GM06990 (cell line): ENCODE data around the gene AGMO.

ENCODE experiments used
- DNase-seq: peaks from one replicate; pipeline ENCODE4 v3.0.0-alpha.2; 2011; ENCODE audit not compliant: insufficient read length; ENCODE audit errors: extremely low read depth
- H3K27me3 ChIP-seq: replicated peaks from 2 replicates; pipeline ENCODE4 v1.6.0; 2011; ENCODE audit warnings: low read length; ENCODE audit not compliant: control insufficient read depth, insufficient read depth
- H3K36me3 ChIP-seq: 2 replicates; pipeline ENCODE4 v1.5.1; 2011; ENCODE audit warnings: low read length; ENCODE audit not compliant: control insufficient read depth, insufficient read depth
- H3K4me3 ChIP-seq: replicated peaks from 2 replicates; pipeline ENCODE4 v1.5.1; 2011; ENCODE audit warnings: low read depth, mild to moderate bottlenecking, control low read depth, low read length
- CTCF ChIP-seq: IDR thresholded peaks from 2 replicates; pipeline ENCODE4 v1.5.1; 2011; ENCODE audit warnings: low read length, control low read depth, mild to moderate bottlenecking, inconsistent platforms; ENCODE audit not compliant: insufficient read depth, poor library complexity, severe bottlenecking

The AGMO gene

DNA sequence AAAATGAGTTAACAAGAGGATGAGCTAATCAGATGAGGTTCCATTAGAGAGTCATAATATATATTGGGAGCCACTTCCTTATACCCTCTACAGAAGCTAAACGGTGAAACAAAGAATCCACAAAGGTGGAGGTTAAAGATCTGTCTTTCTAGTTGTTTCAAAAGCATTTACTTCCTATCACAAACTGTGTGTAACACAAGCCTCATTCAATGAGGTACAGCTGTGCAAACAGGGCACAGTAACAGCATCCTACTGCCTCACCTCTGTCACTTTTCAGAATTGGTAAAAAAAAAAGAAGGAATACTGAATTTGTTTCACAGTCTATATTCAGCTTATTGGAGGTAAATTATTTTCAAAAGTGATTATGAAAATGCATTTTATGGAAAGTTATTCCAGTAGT lies 128.7 kb downstream of the AGMO start:
- no peak for DNase-seq

DNA sequence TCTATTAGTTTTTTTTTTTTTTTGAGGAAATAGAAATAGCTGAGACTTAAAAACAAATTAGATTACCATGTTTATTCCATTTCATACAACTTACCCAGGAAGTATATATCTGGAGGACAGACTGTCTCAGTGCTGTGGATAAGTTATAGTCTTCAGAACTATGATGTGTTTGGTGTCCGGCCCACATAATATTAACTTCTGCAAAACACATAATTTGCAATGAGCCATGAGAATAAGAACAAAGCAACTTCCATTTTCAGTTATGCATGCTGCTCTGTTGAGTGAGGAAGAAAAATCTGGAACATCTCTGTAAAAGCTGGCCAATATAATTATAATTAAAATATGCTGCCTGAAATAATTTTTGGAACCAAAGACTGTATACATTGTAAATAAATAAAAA lies 130.9 kb downstream of the AGMO start:
- no peak for DNase-seq
- Histone ChIP-seq H3K27me3 (no peaks in the 10 kb centered on the region), H3K36me3 (no peaks in the 10 kb centered on the region), H3K4me3 (no peak overlapping the region)
- TF ChIP-seq CTCF: no peak

More for the DNA sequence above, 128.7 kb downstream of the AGMO start:
- Histone ChIP-seq H3K27me3 (no peaks in the 10 kb centered on the region), H3K4me3 (no peak overlapping the region), H3K36me3 (no peaks in the 10 kb centered on the region)
- TF ChIP-seq CTCF: no peak

DNA sequence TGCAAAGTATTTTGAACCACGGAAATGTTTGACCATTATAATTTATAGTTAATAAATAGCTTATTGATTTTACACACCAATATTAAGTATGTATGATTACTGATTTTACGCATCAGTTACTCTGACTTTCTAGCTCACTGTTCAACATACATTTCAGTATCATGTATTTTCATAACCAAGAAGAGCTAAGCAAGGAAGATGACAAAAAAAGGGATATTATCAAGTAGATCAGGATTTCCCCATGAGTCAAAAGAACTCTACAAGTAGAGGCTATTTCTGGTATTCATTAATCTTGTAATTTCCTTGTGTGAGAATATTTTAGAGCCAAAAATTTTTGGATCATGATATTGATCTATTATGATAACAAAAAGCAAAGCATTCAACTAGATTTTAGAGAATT lies 131.6 kb downstream of the AGMO start:
- Histone ChIP-seq H3K27me3 (no peaks in the 10 kb centered on the region), H3K4me3 (no peak overlapping the region), H3K36me3 (no peaks in the 10 kb centered on the region)
- no peak for DNase-seq
- no peak for TF ChIP-seq CTCF

GRCh38 chr7:15424468-15424867 lies 137.3 kb downstream of the AGMO start:
- Histone ChIP-seq H3K4me3 (no peak overlapping the region), H3K36me3 (no peaks in the 10 kb centered on the region), H3K27me3 (no peaks in the 10 kb centered on the region)
- no peak for TF ChIP-seq CTCF
- no peak for DNase-seq

DNA sequence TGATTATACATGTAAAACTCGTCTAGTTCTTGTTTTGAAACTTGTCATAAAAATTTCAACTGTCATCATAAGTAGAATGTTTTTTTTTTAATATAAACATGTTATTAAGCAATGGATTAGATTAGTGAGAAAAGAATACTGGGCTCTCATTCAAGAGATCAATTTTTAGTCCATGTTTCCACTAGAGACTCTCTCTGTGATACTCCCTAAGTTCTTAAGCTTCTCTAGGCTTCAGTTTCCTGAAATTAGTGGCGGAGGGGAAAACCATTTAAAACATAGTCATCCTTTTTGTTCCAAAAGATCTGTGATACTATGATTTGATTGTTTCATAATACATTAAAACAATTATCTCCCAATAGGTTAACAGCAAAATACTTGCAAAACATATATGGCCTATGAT lies 142.2 kb downstream of the AGMO start:
- no peaks in the 10 kb centered on the region for H3K36me3 ChIP-seq
- TF ChIP-seq CTCF: no peak
- H3K27me3 ChIP-seq: no peaks in the 10 kb centered on the region
- H3K4me3 ChIP-seq: no peak overlapping the region
- DNase-seq: no peak

DNA sequence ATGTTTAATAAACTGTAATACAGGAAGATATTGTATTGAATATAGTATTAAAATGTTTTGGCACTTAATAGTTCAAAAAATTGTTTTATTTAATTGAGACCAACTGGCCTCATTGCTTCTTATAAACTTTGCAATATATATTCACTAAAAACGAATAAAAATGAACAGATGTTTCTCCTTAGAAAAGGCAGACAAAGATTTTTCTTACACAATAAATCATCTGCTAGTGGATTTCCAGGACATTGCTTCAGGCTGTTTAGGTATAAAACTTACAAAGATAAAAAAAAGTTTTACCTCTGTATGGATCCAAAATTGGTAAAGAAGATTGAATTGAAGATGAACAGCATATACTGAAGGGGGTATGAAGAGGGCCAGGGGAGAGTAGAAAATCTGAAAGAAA lies 143.6 kb downstream of the AGMO start:
- Histone ChIP-seq H3K36me3 (no peaks in the 10 kb centered on the region), H3K4me3 (no peak overlapping the region), H3K27me3 (no peaks in the 10 kb centered on the region)
- DNase-seq: no peak
- TF ChIP-seq CTCF: no peak
